Renal cortical epithelial cell (primary cell): Measurements from ENCODE around the gene MCF2L2. TPM values are rescaled to one million over a fixed set of nuclear protein-coding genes. Genes with fewer than 3 reads are reported as not detected.

Experiments
- DNase-seq: peaks from one replicate; pipeline ENCODE4 v3.0.0-alpha.2; 2011; ENCODE audit warnings: low read depth
- total RNA-seq: library from RNA; depleted of rRNA; stranded (reverse); fragments of >200 nt; gene quantifications from 2 replicates; pipeline ENCODE4 v1.2.3, GENCODE V29; 2014

The MCF2L2 gene
- total RNA-seq, 1 donor from 2014 or later = 0.25 TPM

DNA sequence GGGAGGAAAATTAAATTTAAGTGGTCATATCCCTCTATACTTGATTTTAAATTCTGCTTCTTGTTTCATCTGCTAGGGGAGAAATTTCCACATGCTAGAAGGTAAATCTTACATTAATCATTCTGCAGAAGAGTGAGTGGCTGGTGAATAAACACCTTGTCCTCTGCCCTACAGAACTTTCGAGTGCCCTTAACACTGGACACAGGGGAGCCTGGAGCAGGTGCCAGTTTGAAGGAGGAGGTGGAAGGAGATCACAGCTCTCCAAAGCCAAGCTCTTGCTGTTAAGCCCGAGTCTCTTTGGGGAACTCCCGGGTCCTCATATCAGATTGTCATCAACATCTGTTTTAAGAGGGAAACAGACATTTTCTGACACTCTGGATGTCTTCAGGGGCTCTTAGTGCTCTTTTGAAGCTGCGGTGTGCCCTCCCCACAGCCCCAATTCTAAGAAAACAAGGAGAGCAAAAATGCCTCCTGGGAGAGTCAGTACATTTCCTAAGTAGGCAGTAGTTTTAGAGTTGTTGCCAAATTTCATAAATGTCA is 297.2 kb downstream of the MCF2L2 start:
- DNase-seq = no peak

DNA sequence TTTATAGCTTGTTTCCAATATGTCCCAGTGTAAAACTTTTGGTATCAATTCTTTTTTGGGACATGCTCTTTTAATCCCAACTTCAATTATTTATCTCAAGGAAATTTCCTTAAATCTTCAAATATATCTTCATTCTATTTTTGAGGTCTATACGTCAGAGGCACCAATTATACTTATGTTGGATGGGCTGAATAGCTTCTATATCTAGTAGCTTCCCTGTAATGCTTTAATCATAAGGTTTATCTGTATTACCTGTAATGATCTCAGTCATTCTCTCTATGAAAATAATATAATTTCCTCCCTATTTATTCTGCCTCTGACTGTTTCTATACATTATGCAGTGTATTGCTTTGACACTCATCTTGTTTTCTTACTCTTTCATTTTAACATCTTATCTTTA is 299.2 kb downstream of the MCF2L2 start:
- no peak for DNase-seq

DNA sequence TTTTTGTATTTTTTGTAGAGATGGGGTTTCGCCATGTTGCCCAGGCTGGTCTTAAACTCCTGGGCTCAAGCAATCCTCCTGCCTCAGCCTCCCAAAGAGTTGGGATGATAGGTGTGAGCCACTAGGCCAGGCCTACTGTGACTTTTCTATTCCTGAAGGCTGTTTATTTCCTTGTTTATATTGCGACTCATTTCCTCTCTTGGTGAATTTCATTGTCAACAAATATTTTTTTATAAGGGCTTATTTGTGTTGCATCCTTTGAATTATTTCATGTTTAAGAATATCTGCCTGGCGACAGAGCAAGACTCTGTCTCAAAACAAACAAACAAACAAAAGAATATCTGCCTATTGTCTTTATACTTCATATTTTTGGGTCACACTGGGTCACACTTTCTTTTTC is 299.7 kb downstream of the MCF2L2 start:
- no peak for DNase-seq

Other genes starting within 250 kb of the MCF2L2 start
- 21.7 and 25.2 TPM in 2 replicates for gene B3GNT5, start 175.4 kb downstream of the MCF2L2 start, total RNA-seq
- gene KLHL6, start 127.1 kb upstream of the MCF2L2 start, total RNA-seq = under 0.01 TPM in 1 of 2 replicates, not detected in the other
- gene KLHL24, start 207.0 kb upstream of the MCF2L2 start, total RNA-seq = 78.5 and 122 TPM in 2 replicates